Pulmonary artery endothelial cell (primary cell): ENCODE results near the gene CD164L2. TPM values are rescaled to one million over a fixed set of nuclear protein-coding genes. Genes with fewer than 3 reads are reported as not detected.

Experiments used
- total RNA-seq: library from RNA; depleted of rRNA; stranded (reverse); fragments of >200 nt; gene quantifications from 2 replicates; pipeline ENCODE4 v1.2.3, GENCODE V29; 2014

Gene CD164L2
- total RNA-seq, 1 donor from 2014 or later = not detected

Other genes with a start within 250 kb of the CD164L2 start
- 8.2 and 8.9 TPM in 2 replicates for gene SLC9A1, start 228.2 kb downstream of the CD164L2 start, total RNA-seq
- gene WDTC1, start 148.7 kb downstream of the CD164L2 start, total RNA-seq = 18.3 and 22.3 TPM in 2 replicates
- gene TMEM222, start 61.2 kb downstream of the CD164L2 start, total RNA-seq = 26.3 and 33.2 TPM in 2 replicates
- gene SYTL1, start 41.3 kb downstream of the CD164L2 start, total RNA-seq = under 0.01 and 0.78 TPM in 2 replicates
- 10.0 and 10.4 TPM in 2 replicates for gene MAP3K6, start 16.4 kb downstream of the CD164L2 start, total RNA-seq
- 0.07 TPM in 1 of 2 replicates, not detected in the other for gene FCN3, start 8.5 kb downstream of the CD164L2 start, total RNA-seq
- 0.49 and 0.86 TPM in 2 replicates for gene GPR3, start 9.3 kb upstream of the CD164L2 start, total RNA-seq
- gene WASF2, start 106.8 kb upstream of the CD164L2 start, total RNA-seq = 33.7 and 35.2 TPM in 2 replicates
- gene AHDC1, start 220.8 kb upstream of the CD164L2 start, total RNA-seq = 4.3 and 7.0 TPM in 2 replicates